NCI-H1436 treated with DMSO at 0.1 percent for 48 hours (cell line): ENCODE results near the gene GPR22.

Experiments
- DNase-seq: peaks from one replicate; lab custom pipeline; 2025; lab: John Stamatoyannopoulos, UW

Gene GPR22

DNA sequence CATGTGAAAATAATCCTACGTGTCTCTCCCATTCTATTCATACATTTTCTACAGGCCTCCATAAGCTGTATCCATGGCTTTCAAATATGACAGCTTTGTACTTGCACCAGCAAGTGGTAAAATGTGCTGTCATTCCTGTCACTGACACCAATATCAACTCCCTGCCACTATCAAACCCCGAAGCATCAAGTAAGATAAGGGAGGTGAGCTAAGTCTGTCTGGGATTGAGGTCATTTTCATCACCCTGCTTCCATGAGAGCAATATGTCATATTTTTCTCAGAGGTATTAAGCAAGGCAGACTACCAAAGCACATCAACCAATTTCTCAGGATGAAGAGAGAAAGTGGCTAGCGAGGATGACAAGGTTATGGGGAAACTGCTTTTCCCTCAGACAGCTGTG, 11.1 kb downstream of the GPR22 start:
- no peak for DNase-seq

DNA sequence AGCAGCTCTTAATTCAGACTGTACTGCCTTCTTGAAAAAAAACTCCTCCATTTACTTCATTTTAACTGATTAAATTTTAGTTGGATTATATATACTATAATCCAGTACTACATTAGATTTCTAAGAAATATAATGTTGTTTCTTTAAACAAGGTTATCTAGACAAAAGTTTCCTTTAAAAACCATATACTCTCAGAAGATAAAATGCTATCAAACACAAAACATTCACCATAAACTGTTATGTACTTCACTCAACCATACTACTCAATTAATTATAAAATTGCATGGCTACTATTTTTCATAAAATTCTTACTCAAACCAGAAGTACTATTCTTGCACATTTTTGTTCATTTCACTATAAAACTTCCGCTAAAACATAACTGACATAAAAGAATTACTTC, 12.7 kb downstream of the GPR22 start:
- no peak for DNase-seq

DNA sequence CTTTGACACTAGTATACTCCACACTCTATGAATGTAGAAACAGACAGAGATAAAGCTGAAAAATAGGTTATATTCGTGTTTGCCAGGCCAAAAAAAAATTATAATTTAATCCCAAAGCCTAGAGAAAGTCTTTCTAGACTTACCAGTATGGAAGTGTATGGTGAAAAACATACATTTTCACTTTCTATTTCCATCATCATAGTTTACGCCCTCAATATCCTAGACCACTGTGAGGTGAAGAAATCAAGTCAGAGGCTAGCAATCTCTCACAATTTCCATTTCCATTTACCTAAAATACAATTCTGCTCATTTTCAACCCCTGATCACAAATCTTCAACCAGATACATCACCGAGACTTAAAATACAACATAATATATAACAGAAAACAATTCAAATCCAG, 16.2 kb downstream of the GPR22 start:
- no peak for DNase-seq

DNA sequence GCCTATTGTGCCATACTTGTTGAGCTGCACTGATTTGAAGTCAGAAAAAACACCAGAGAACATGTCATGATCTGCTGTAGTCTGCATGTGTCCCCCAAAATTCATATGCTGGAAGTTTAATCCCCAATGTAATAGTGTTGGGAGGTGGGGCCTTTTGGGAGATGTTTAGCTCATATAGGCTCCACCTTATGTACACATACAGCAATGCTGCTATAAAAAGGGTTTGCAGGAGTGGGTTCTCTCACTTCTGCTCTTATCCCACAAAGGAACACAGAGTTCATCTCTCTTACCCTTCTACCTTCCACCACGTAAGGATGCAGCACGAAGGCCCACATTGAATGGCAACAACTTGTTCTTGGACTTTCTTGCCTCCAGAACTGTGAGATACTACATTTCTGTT, 23.0 kb downstream of the GPR22 start:
- no peak for DNase-seq

DNA sequence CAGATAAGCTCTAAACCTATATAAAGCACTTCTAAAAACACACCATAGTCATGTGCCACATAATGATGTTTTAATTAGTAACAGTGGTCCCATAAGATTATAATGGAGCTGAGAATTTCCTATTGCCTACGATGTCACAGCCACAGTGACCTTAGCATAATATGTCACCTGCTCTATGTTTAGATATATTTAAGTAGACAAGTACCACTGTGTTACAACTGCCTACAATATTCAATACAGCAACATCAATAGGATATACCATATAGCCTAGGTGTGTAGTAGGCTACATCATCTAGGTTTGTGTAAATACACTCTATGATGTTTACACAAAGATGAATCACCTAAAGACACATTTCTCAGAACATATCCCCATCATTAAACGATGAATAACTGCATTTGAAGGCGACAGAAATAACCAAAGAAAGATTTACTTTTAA, 24.5 kb downstream of the GPR22 start:
- no peak for DNase-seq

DNA sequence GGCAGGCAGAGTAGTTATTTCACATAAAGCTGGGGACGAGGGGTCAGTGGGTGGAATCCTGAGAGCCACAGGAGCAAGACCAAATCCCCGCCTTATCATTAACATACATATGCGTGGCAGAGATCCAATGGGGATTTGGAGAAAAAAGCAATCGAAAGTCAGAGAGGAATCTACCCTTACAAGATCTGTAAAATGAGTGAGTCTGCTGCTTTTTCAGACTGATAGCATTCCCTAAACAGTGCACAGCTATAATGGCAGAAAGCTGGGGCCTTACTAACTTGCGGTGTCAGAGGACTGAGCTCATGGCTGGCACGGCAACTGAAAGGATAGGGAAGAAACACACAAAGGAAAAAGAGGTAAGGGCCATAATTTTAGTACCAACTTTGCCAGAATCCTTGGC, 25.0 kb downstream of the GPR22 start:
- DNase-seq = no peak

DNA sequence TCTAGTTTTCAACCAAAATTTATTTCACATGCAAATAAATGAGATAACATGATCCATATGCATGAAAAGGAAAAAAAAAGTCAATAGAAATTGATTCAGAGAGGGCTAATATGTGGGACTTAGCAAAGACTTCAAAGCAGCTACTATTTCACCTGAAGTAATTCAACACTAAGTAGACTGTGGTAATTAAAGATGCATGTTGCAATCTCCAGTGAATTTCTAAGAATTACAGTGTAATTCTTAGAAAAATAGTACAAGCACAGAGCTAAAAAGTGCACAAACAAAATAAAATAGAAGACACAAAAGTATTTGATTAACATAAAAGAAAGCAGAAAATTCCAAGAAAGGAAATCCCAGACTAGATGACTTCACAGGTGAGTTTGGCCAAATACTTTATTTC, 25.7 kb downstream of the GPR22 start:
- DNase-seq = no peak

DNA sequence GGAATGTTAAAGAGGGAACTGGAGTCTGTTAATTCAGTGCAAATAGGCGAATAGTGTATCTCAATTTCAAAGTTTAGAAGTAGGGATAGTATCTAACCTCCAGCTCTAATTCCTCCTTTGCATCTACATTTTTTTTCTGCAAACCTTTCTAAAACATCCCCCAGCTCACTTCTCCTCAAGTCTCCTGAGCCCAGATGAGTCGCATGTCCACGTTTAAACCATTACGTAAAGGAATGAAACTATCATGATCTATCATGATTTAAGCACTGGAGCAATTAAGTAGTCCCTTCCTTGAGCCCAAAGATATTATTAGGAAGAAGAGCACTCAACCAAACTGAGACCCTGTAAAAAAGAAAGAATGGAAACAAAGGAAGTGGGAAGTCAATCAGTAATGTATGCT, 29.9 kb downstream of the GPR22 start:
- no peak for DNase-seq

DNA sequence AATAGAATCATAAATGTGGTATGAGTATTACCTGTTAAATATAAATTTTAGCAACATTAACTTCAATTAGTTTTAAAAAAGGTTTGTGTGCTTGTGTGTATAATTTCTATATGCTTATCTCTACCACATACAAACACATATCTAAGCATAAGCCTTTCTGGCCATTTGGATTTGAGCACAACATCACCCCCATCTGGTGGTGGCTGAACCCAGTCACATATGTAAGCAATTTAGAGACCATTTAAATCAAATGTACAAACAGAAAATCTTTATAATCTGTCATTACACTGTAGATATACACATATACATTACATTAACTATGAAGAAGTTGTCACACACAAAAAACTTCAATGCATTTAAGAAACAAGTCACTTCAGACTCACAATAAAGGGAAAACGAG, 31.7 kb downstream of the GPR22 start:
- DNase-seq = no peak

DNA sequence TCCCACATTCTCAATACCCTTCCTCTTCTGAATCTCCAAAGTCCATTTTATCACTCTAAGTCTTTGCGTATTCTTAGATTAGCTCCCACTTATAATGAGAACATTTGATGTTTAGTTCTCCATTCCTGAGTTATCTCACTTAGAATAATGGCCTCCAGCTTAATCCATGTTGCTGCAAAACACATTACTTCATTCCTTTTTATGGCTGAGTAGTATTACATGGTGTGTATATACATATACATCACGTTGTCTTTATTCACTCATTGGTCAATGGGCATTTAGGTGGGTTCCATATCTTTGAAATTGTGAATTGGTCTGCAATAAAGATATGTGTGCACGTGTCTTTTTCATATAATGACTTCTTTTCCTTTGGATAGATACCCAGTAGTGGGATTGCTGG, 32.3 kb downstream of the GPR22 start:
- no peak for DNase-seq

DNA sequence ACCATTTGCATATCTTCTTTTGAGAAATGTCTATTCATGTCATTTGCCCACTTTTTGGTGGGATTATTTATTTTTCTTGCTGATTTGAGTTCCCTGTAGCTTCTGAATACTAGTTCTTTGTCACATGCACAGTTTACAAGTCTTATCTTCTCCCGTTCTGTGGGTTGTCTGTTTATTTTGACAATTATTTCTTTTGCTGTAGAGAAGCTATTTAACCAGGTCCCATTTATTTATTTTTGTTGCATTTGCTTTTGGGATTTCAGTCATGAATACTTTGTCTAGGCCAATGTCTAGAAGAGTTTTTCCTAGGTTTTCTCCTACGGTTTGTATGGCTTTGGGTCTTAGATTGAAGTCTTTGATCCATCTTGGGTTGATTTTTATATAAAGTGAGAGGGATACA, 32.9 kb downstream of the GPR22 start:
- no peak for DNase-seq

DNA sequence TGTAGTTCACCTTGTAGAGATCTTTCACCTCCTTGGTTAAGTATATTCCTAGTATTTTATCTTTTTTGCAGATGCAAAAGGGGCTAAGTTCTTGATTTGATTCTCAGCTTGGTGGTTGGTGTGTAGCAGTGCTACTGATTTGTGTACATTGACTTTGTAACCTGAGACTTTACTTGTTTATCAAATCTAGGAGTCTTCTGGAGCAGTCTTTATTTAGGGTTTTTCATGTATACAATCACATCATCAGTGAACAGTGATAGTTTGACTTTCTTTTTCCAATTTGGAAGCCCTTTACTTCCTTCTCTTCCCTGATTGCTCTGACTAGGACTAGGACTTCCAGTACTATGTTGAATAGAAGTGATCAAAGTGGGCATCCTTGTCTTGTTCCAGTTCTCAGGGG, 33.8 kb downstream of the GPR22 start:
- no peak for DNase-seq

DNA sequence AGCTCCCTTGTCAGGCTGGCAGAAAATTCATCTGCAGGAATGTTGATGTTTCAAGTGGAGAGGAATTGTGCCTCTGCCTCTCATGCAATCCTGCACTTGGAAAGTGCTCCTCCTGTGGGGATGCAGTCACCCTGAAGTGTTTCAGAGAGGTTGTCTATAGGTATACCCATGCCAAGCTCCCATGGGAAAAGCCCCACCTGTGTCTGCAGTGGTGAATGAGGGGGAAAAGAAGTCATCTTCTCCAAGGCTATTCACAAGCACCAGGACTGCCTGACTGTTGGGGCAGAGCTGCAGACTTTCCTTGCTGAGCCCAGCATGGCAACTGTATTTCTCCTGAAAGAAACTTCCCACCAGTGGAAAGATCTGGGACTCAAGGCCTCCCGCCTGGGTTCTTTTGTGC, 35.5 kb downstream of the GPR22 start:
- no peak for DNase-seq

DNA sequence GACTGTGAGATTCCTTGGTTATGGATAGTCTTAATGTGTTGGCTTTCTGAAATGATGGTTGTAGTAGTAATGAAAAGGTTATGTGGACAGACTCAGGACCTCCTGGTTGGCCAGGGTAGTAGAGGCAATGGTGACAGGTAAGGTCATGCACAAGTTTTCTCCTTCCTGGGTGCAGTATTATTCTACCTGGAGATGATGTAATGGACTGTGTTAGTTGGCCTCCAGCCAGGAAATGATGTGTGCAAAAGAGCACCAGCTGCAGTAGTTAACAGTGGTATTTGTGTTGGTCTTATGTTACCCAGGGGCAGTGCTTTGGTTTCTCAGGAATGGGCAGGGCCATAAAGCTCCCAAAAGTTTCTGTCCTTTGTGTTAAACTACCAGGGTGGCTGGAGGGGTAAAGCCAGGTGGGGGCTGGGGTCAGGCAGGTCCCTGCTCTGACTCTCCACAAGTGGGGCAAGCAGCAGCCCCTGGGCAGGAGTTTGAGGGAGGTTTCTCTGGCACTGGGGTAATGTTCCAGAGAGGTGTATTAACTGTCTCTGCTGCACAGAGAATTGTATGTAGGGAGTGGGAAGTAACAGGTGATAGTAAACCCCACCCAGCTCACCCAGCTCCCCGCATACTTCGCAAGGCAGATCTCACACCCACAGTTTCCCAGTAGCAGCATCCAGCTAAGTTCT, 36.3 kb downstream of the GPR22 start:
- DNase-seq = no peak

DNA sequence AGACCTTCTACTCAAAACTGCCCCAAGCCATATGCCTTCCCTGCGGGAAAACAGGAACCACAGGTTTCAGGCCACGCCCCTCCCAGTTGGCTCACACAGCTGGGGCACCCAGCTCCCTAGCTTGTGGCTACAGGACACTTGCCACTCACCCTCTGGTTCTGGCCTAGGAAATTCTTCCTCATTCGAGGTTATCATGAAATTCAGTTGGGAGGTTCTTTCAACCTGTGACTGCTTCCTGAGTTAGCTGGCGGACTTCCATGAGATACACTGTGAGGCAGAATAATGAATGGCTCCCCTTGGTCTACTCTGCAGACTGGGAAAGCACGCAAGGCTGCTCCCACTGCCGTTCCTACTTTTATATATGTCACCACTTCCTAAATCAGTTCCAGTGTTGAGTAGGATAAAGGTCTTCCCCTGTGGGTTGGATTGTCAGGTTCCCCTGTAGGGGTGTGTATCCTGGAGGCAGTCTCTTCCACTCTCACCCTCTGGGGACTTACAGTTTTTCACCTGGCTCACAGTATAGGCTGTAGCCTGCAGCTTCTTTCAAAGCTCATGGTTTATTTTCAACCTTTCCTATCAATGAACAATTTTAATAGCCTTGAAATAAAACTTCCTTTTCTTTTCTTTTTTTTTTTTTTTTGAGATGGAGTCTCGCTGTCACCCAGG, 37.0 kb downstream of the GPR22 start:
- no peak for DNase-seq
